ENCODE data around the gene BTRC.
"Not testable (repeated sequence)": the region's sequence is repeated elsewhere in the genome, so short reads cannot be mapped to it uniquely, and the experiment has no call there.

Gene BTRC

DNA sequence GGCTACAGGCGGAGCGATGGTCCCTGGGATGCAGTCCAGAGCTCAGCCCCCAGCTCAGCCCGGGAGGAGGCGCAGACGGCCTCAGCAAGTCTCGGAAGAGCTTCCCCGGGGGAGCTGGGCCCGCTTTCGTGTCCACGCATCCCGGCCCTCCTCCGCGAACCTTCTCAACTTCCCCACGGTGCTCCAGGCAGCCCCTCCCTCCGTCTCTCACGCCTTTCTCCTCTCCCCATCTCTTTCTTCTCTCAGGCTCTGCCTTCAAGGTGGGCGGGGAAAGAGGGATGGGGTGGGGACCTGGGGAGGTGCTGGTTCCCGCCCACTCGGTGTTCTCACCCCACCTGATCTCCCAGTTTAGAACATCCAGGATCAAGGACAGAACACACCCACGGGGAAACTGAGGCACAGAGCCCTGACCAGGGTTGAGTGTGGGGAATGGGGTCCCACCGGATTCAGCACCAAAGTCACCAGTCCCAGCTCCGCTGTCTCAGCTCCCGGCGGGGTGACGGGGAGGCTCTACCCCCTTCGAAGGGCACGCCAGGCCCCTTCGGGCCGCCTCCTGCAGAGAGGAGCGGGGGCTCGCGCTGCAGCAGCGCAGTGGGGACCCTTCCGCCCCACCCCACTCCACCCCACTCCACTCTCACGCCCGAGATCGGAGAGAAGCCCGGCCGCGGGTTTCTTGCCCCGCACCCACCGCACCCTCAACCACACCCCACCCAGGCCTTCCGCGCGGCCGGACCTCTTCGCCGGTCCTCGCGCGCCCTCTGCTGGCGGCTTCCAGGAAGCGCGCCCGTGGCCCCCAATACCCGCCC, 215.9 kb downstream of the BTRC start:
- peak; percentile 81 to 89 for DNase-seq

- DNase-seq = no peak
These were observed 216.7 kb downstream of the BTRC start for GRCh38 chr10:101570428-101571270.

GRCh38 chr10:101571271-101571925, 217.4 kb downstream of the BTRC start:
- no peak for DNase-seq

DNA sequence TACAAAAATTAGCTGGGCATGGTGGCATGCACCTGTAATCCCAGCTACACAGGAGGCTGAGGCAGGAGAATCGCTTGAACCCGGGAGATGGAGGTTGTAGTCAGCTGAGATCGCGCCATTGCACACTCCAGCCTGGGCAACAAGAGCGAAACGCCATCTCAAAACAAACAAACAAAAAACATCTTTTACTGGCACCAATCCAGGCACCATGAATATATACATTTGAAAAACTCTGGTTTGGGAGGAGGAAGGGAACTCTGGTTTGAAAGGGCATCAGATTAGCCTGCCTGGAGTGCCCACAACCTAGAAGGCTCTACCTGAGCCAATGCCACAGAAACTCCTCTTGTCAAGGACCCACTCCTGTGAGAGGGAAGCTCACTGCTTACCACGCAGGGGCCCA, 218.2 kb downstream of the BTRC start:
- DNase-seq = no peak

- no peak for DNase-seq
These were observed 218.8 kb downstream of the BTRC start for GRCh38 chr10:101572785-101573184.

GRCh38 chr10:101573885-101574753, 220.2 kb downstream of the BTRC start:
- no peak for DNase-seq

DNA sequence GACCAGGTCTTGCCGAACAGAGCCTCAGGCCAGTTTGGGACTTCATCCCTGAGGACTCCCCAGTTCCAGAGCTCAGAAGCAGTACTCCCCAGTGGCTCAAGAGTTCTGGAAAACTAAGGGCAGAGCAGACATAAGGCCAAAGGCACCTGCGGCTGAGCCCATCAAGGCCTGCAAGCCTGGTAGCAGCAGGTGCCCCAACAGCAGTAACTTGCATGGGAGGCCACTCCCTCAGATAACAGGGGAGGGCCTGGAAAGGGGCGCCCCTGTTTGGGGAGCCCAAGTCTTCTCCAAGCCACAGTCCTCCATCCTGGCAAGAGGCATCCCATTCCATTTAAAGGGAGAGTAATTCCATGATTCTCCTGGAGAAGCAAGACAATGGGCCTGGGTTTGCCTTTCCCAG, 221.1 kb downstream of the BTRC start:
- DNase-seq = no peak

- no peak for DNase-seq
These were observed 221.7 kb downstream of the BTRC start for GRCh38 chr10:101575580-101576210.

- DNase-seq = no peak
These were observed 222.4 kb downstream of the BTRC start for GRCh38 chr10:101576211-101576863.

GRCh38 chr10:101577121-101577871, 223.3 kb downstream of the BTRC start:
- no peak for DNase-seq

DNA sequence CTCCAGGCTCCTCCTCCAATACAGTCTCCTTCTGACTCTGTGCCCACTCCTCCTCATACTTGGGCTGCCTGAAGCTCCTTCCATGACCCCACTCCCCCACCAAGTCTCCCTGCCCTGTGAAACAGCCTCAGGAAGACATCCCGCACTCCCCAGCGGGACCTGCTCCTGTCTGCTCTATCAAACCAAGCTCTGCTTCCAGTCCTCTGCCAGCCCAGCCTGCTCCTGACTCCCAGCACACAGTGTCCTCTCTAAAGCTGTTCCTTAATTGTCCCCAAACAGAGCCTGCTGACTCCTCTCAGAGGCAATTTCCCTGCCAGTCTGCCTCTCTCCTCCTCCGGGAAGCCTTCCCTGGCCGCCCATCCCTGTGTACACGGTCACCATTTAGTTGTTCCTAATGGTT, 224.2 kb downstream of the BTRC start:
- DNase-seq = no peak

GRCh38 chr10:101578803-101579515, 225.0 kb downstream of the BTRC start:
- DNase-seq = no peak

- DNase-seq = no peak
These were observed 225.5 kb downstream of the BTRC start for GRCh38 chr10:101579516-101579870.

GRCh38 chr10:101580486-101581399, 226.8 kb downstream of the BTRC start:
- no peak for DNase-seq

DNA sequence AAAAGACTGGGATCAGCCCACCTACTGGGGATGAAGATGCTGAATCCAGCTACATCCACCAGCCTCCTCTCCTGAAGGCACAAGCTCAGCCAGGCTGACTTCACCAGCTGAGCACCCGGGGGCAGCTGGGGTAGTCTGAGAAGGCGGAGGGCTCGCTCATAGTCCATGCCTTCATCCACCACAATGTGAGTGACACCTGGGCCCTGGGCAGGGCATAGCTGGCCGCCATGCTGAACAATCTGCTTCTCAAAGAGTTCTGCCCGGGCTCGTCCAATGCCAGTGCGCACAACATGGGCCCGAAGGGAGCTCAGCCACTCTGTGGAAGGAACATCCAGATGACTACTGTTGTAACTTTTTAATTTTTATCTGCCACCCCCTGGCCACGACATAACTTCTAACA, 231.9 kb downstream of the BTRC start:
- DNase-seq = no peak

DNA sequence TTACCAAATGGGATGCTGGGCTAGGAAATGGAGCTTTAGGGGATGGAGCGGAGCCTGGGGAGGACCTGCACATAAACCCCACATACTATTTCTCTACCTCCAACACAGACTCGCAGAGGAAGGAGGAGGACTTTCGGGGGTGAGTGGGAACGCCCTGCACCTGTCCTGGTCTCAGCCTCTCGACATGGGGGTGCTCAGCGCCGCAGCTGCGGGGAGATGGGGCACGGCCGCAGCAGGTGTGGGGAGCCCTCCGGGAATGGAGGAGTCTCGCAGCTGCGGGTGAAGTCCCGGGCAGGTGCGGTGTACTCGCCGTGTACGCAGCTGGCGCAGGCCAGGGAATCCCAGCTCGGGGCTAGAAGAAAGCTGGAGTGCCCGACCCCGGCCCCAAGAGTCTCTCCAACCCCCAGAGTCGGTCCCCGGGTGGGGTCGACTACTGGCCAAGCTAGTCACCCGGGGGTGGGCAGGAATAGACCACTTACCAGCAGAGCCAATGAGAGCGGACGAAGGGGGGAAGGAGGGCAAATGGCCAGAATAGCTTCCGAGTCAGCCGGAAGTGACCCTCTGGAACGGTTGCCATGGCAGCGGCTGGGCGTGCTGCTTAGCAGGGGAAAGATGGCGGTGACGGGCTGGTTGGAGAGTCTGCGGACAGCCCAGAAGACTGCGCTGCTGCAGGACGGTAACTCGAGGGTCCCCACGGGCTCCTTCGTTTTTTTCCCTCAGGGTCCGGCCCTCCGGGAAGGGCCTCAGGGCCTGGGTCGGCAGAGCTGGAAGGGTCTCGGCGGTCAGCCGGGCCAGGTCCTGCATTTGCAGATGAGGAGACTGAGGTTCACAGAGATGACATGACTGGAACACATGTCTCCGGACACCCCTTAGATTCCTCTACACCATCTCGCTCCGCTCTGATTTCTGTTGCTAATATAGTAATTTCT, 234.0 kb downstream of the BTRC start, which contains the start of the genes DPCD and POLL:
Gene DPCD (plus strand): TSS at position 597 of the 929 bp plus-strand sequence. CDS start 16 bp downstream, at position 613.
Gene POLL (minus strand): TSS at position 533 of the 929 bp plus-strand sequence. CDS start 897 bp downstream, outside the sequence.
- peak; percentile 92 to 93 for DNase-seq

DNA sequence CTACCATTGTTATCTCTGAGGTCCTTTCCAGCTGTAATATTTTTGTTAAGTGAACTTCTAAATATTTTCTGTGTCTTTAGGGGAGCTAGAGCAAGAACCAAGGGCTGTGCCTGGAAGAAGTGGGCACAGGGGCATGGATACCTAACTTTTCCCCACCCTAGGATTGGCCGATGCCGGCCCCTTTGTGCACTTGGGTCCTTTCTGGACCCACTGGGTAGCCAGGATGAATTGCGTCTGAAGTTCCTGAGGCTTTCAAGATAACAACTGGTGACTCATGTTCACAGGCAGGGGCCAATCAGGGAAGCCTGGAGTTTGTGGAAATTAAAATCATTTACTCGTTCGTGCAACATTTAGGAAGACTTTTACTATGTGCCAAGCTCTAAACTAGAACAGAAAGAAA, 234.9 kb downstream of the BTRC start:
- DNase-seq = no peak

- DNase-seq = not testable (repeated sequence)
These were observed 239.4 kb downstream of the BTRC start for GRCh38 chr10:101593331-101593730.

Data from stimulated activated CD4-positive, alpha-beta T cell treated with anti-CD3 and anti-CD28 coated beads, Interleukin-2, amount 100 ng/mL, for 48 hours (primary cell).